K562 (cell line): Measurements from ENCODE around the gene APOO. TPM values are rescaled to one million over a fixed set of nuclear protein-coding genes. Genes with fewer than 3 reads are reported as not detected.

ENCODE experiments used
- ATAC-seq: fragments of 200-7000 bp; cut with Tn5 transposase; 3 replicates; pipeline ENCODE4 v1.9.1; 2020; ENCODE audit warnings: moderate library complexity
- BruUV-seq: library from RNA; stranded (reverse); fragments of 400-500 nt; replicated peaks from 2 replicates; lab custom pipeline; 2021; lab: Mats Ljungman, UMichigan
- CTCF ChIA-PET: fragments of 300-600 bp; formaldehyde crosslinking; extraction: SDS; loops from one replicate; lab custom pipeline; 2021; ENCODE audit warnings: low intra/inter-chr PET ratio; lab: Yijun Ruan, JAX
- POLR2A ChIA-PET: fragments of 300-600, 350-650 bp; sonication (Branson Sonifier 250); formaldehyde crosslinking; extraction: SDS; loops from one replicate; lab custom pipeline; 2021; ENCODE audit warnings: antibody characterized with exemption, inconsistent platforms; lab: Yijun Ruan, JAX
- DNase-seq, 4 experiments: peaks; one replicate each; pipeline versions ENCODE4 v3.0.0 to v3.0.0-alpha.2; 2011 to 2018; ENCODE audit warnings: low spot score in 3 of 4, mixed read lengths in 3 of 4; ENCODE audit errors: extremely low read depth in 1 of 4
- FAIRE-seq: peaks from 2 replicates; lab custom pipeline; 2011; peaks lifted over from hg19 to GRCh38; lab: Jason Lieb, UNC
- H2AFZ ChIP-seq: 2 replicates; pipeline ENCODE4 v1.6.0; 2011; ENCODE audit warnings: low read depth, low read length, control low read depth, inconsistent platforms
- H3K27ac ChIP-seq: fragments of 200-600 bp; 3 replicates; pipeline ENCODE4 v1.8.0; 2011; ENCODE audit warnings: low read depth, mild to moderate bottlenecking, control low read depth, inconsistent platforms, low read length, moderate library complexity, mixed read lengths; ENCODE audit errors: extremely low read depth
- H3K27me3 ChIP-seq, 2 experiments: fragments of 300-600 bp in 1 of 2; 2 replicates in 1 of 2; 3 replicates in 1 of 2; pipeline versions ENCODE4 v1.6.0 to v1.8.0; 2011; ENCODE audit warnings: inconsistent platforms in 2 of 2, low read length in 2 of 2, mild to moderate bottlenecking in 1 of 2, mixed read lengths in 1 of 2, moderate library complexity in 1 of 2; ENCODE audit not compliant: control insufficient read depth in 2 of 2, insufficient read depth in 2 of 2
- H3K36me3 ChIP-seq: fragments of 300-600 bp; 3 replicates; pipeline ENCODE4 v1.8.0; 2011; ENCODE audit warnings: mild to moderate bottlenecking, low read length, inconsistent platforms; ENCODE audit not compliant: control insufficient read depth, insufficient read depth
- H3K4me1 ChIP-seq, 2 experiments: fragments of 200-600 bp in 1 of 2; replicated peaks in 1 of 2; 2 replicates in 1 of 2; 3 replicates in 1 of 2; pipeline versions ENCODE4 v1.5.1 to v1.8.0; 2011; ENCODE audit warnings: inconsistent platforms in 2 of 2, low read length in 2 of 2, mild to moderate bottlenecking in 1 of 2, mixed read lengths in 1 of 2, moderate library complexity in 1 of 2; ENCODE audit not compliant: control insufficient read depth in 2 of 2, insufficient read depth in 2 of 2
- H3K4me2 ChIP-seq: 2 replicates; pipeline ENCODE4 v1.6.1; 2011; ENCODE audit warnings: low read length, control low read depth, inconsistent platforms, mixed read lengths; ENCODE audit not compliant: insufficient read depth
- H3K4me3 ChIP-seq: fragments of 200-600 bp; sonication (generic), shearing (Covaris generic); 2 replicates; pipeline ENCODE4 v1.5.1; 2016; ENCODE audit warnings: control low read depth, inconsistent platforms
- H3K79me2 ChIP-seq: fragments of 200-600 bp; 3 replicates; pipeline ENCODE4 v1.8.0; 2011; ENCODE audit warnings: low read length, inconsistent platforms; ENCODE audit not compliant: control insufficient read depth, insufficient read depth
- H3K9ac ChIP-seq, 2 experiments: 2 replicates each; pipeline versions ENCODE4 v1.6.0 to v1.6.1; 2011; ENCODE audit warnings: low read depth in 2 of 2, low read length in 2 of 2, control low read depth in 1 of 2, inconsistent platforms in 1 of 2, mild to moderate bottlenecking in 1 of 2, mixed read lengths in 1 of 2; ENCODE audit not compliant: insufficient read depth in 1 of 2
- H3K9me1 ChIP-seq: one replicate; pipeline ENCODE4 v1.6.0; 2011; ENCODE audit warnings: inconsistent platforms, mild to moderate bottlenecking, low read length, moderate library complexity; ENCODE audit not compliant: control insufficient read depth, insufficient read depth
- H3K9me3 ChIP-seq: replicated peaks from 2 replicates; pipeline ENCODE4 v1.5.1; 2011; ENCODE audit warnings: low read depth, low read length, inconsistent platforms; ENCODE audit not compliant: control insufficient read depth, insufficient read depth
- H4K20me1 ChIP-seq: replicated peaks from 2 replicates; pipeline ENCODE4 v1.6.1; 2011; ENCODE audit warnings: low read length, inconsistent platforms, mixed read lengths; ENCODE audit not compliant: control insufficient read depth, insufficient read depth
- BACH1 ChIP-seq: fragments of 200-800 bp; sonication (Bioruptor generic); IDR thresholded peaks from 2 replicates; pipeline ENCODE4 v1.6.1; 2016; ENCODE audit warnings: missing genetic modification characterization, missing compliant biosample characterization
- ELK1 ChIP-seq: sonication (generic); formaldehyde crosslinking; IDR thresholded peaks from 2 replicates; pipeline ENCODE4 v1.8.1; 2022; ENCODE audit warnings: missing genetic modification reagents
- HDAC6 ChIP-seq: IDR thresholded peaks from 2 replicates; pipeline ENCODE4 v1.6.1; 2012; ENCODE audit warnings: low read depth, mild to moderate bottlenecking, control low read depth, inconsistent platforms, low read length, moderate library complexity
- MGA ChIP-seq: fragments of 450-650 bp; IDR thresholded peaks from 2 replicates; pipeline ENCODE4 v1.6.1; 2016; ENCODE audit warnings: mild to moderate bottlenecking, moderate library complexity
- POLR2B ChIP-seq: fragments of 450-650 bp; IDR thresholded peaks from 2 replicates; pipeline ENCODE4 v1.6.1; 2018; ENCODE audit warnings: low read depth; ENCODE audit not compliant: partially characterized antibody
- STAT5A ChIP-seq: IDR thresholded peaks from 2 replicates; pipeline ENCODE4 v1.6.1; 2012; ENCODE audit warnings: low read length, inconsistent platforms, borderline replicate concordance
- WGBS: fragments of 100-300 bp; shearing (Covaris generic); methylation state at CpG from one replicate; pipeline ENCODE4 v1.1.6; 2016; ENCODE audit warnings: low coverage, mixed read lengths; ENCODE audit not compliant: insufficient coverage; ENCODE audit errors: missing lambda C conversion rate; 5-methylcytosine and 5-hydroxymethylcytosine counted together
- in situ Hi-C: fragments of 300-500 bp; cut with MboI; formaldehyde crosslinking; loops from 4 replicates; pipeline ENCODE4 v1.15.0; 2018; ENCODE audit warnings: inconsistent platforms, mixed read lengths
- intact Hi-C: fragments of 100-400 bp; cut with micrococcal nuclease; formaldehyde crosslinking; loops from 2 replicates; pipeline ENCODE4 v1.14.2; 2022
- polyA plus RNA-seq, 8 experiments: library from polyadenylated mRNA; depleted of rRNA in 4 of 8; stranded (reverse) in 5 of 8; unstranded in 3 of 8; fragments of >200 nt; fragmentation: Nextera tagmentation in 2 of 8; fragmentation: Illumina TruSeq in 1 of 8; extraction: Ambion mirVana in 2 of 8; extraction: Trizol in 1 of 8; gene quantifications; 2 replicates each; pipeline versions ENCODE4 v1.2.1 to v1.2.3, GENCODE V29; 2011 to 2014; ENCODE audit warnings: inconsistent platforms in 1 of 8, missing spikeins in 1 of 8
- total RNA-seq, 7 experiments: library from RNA; depleted of rRNA in 6 of 7; stranded (reverse); fragments of >200 nt in 6 of 7; fragmentation: Illumina TruSeq in 2 of 7; extraction: Trizol in 2 of 7; gene quantifications; 2 replicates each; pipeline versions ENCODE4 v1.2.1 to v1.2.3, GENCODE V29; 2011 to 2021; ENCODE audit warnings: low replicate concordance in 1 of 7

The APOO gene
- total and polyA plus RNA-seq, 9 of the 15 experiments (the other 6 are each of a cell fraction or from before 2014, with no cell fraction given) = 37.3 to 76.4 (median 60.8) TPM

DNA sequence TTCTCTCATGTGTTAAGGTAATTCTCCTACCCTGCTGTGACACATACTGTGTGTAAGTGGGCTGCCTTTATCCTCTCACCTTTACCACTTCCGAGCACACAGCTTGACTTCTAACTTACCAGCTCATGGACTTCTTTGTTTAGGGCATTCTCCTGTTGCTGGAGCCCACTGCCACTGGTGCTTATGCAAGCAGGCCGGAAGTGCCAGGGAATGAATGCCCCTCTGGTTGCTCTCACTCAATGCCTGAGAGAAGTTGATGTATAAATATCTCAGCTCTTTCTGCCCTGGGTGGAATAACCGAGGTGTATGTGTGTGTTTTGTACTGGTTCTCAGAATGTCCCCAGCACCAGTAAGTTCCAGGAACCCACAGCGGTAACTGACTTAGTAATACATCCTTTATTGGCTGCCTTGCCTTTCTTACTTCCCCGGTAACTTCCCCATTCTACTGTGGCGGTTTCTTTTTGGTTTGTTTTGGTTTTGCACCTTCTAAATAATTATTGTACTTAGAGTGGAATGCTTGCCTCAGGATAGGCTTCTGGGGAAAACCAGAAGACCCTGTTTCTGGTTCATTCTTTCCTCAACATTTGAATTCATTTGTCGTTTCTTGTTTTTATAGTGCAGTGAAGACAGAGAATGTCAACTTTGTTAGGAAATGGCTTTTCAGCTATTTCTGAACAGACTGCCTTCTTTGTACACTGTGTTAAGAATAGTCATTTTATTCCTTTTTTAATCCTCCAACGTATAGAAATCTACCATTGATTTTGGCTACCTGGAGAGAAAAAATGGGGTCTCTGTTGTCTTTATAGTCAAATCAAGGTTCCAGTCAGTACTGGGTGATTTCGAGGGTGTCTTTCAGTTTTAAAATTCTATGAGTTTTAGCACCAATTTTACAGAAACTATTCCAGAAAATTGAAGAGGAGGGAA is 45.5 kb upstream of the APOO start:
- Histone ChIP-seq H3K9me3 (no peaks in the 10 kb centered on the region), H3K79me2 (peaks cover 2% of the 10 kb centered on the region; the same call in 1 of the 3 replicates), H3K4me2 (peak overlapping the region; percentile 82), H3K36me3 (no peaks in the 10 kb centered on the region), H4K20me1 (no peaks in the 10 kb centered on the region), H3K27ac (peak overlapping the region; percentile 86), H3K4me1 (peaks cover 3% of the 10 kb centered on the region in 2 experiments; a peak in 2 of 5 replicates), H3K9me1 (no peaks in the 10 kb centered on the region), H2AFZ (peak overlapping the region; percentile 88), H3K27me3 (no peaks in the 10 kb centered on the region), H3K4me3 (peak overlapping the region; percentile 39), H3K9ac (peak overlapping the region; percentile 84 to 87; a peak in 3 of 4 replicates)
- ChIA-PET POLR2A (interaction anchor here (1.2 to 1.8 kb wide), 3 partner anchors 10 to 51 kb away, joined by 3 to 5 read pairs (median 4); no protein-coding TSS in a partner anchor), CTCF (no interaction called here)
- BruUV-seq = TSS peak; percentile 93
- peak; percentile 10 to 73 (median 44) for DNase-seq
- intact Hi-C loops = loop anchor here (1.0 to 5.0 kb wide), 2 partner anchors 46 to 71 kb away; partner anchors contain the start of genes APOO and CXorf58
- in situ Hi-C loops = no loop called here
- 0% methylated on average over 9 of the region's 9 CpGs for WGBS
- peak; percentile 84 for FAIRE-seq
- ATAC-seq = peak; percentile 83
- TF ChIP-seq MGA = no peak
- TF ChIP-seq STAT5A = peak; percentile 36; the same call in 1 of the 2 replicates
- 0 out of 2 replicates have a peak, but pooled peaks have one; percentile 21 for TF ChIP-seq BACH1 (tag)
- no peak for TF ChIP-seq ELK1 (CRISPR knock-in tag)
- TF ChIP-seq POLR2B = peak; percentile 50
- no peak for TF ChIP-seq HDAC6
